ENCODE results near the gene SERPINA1. TPM values are rescaled to one million over a fixed set of nuclear protein-coding genes. Genes with fewer than 3 reads are reported as not detected.

The SERPINA1 gene
- total RNA-seq, 1 experiment from 2014 or later: 235 TPM

GRCh38 chr14:94343238-94344005 lies 45.0 kb downstream of the SERPINA1 start:
- CTCF ChIA-PET: interaction anchor here (0.6 kb wide), 1 partner anchor 203 kb away, joined by 5 read pairs; no protein-coding TSS in a partner anchor
- intact Hi-C loops (cut with micrococcal nuclease; ENCODE audit: unreplicated experiment): loop anchor here (5.0 kb wide), 1 partner anchor 49 kb away; no protein-coding TSS in a partner anchor
- TF ChIP-seq, protein P1, sequence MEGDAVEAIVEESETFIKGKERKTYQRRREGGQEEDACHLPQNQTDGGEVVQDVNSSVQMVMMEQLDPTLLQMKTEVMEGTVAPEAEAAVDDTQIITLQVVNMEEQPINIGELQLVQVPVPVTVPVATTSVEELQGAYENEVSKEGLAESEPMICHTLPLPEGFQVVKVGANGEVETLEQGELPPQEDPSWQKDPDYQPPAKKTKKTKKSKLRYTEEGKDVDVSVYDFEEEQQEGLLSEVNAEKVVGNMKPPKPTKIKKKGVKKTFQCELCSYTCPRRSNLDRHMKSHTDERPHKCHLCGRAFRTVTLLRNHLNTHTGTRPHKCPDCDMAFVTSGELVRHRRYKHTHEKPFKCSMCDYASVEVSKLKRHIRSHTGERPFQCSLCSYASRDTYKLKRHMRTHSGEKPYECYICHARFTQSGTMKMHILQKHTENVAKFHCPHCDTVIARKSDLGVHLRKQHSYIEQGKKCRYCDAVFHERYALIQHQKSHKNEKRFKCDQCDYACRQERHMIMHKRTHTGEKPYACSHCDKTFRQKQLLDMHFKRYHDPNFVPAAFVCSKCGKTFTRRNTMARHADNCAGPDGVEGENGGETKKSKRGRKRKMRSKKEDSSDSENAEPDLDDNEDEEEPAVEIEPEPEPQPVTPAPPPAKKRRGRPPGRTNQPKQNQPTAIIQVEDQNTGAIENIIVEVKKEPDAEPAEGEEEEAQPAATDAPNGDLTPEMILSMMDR (IDR thresholded peaks at IDR 0.05; ENCODE audit: unreplicated experiment): no peak
- Mint-ChIP-seq H3K27me3 (ENCODE audit: unreplicated experiment) (no peaks in the 10 kb centered on the region), H3K36me3 (ENCODE audit: insufficient read depth, unreplicated experiment) (peaks cover 21% of the 10 kb centered on the region), H3K9me3 (ENCODE audit: low read depth, unreplicated experiment) (peaks cover 4% of the 10 kb centered on the region), H3K4me1 (ENCODE audit: low read depth, unreplicated experiment) (peaks cover 38% of the 10 kb centered on the region), H3K27ac (ENCODE audit: unreplicated experiment) (no peak overlapping the region), H3K4me3 (ENCODE audit: low read depth, unreplicated experiment) (no peak overlapping the region)
- BruUV-seq (replicated peaks): no TSS peak
- no peak for DNase-seq

DNA sequence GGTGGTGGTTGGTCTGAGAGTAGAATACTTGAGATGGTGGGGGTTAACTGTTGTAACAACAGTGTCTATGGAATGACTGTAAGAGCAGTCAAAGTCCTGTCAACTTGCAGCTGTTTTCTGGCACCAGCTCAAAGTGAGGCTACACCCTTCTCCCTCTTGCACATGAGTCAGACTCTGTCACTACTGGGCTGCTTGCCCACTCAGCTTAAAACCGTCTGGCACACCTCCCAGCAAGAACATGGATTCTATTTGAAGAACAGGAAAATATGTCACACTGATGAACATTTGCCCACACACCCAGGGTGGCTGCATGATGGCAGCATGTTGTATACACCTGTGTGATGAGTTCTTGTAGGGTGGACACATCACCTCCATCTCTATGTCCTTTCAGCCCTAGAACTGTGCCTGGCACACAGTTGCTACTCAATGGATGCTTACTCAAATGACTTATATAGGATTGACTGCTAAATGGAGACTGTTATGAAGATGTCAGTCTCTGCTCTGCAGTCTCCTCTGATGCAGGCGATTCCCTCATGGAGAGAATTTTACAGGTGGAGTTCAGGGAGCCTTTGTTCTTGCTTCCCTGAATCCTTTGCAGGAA lies 46.0 kb downstream of the SERPINA1 start:
- H3K4me1 Mint-ChIP-seq (ENCODE audit: low read depth, unreplicated experiment): peaks cover 38% of the 10 kb centered on the region
- H3K27ac Mint-ChIP-seq (ENCODE audit: unreplicated experiment): peak overlapping the region; percentile 77
- peak overlapping the region; percentile 40 for H3K4me3 Mint-ChIP-seq (ENCODE audit: low read depth, unreplicated experiment)
- TF ChIP-seq, protein P1 (IDR thresholded peaks at IDR 0.05; ENCODE audit: unreplicated experiment): no peak
- CTCF ChIA-PET: interaction anchor here (0.8 to 1.4 kb wide), 9 partner anchors 14 to 257 kb away, joined by 3 to 4 read pairs (median 3); partner anchors contain the start of genes SERPINA1, SERPINA10 and SERPINA6
- peak; percentile 88 for DNase-seq
- H3K36me3 Mint-ChIP-seq (ENCODE audit: insufficient read depth, unreplicated experiment): peaks cover 26% of the 10 kb centered on the region
- H3K9me3 Mint-ChIP-seq (ENCODE audit: low read depth, unreplicated experiment): peaks cover 7% of the 10 kb centered on the region
- BruUV-seq (replicated peaks): no TSS peak
- no peaks in the 10 kb centered on the region for H3K27me3 Mint-ChIP-seq (ENCODE audit: unreplicated experiment)
- intact Hi-C loops (cut with micrococcal nuclease; ENCODE audit: unreplicated experiment): loop anchor here (5.0 kb wide), 1 partner anchor 50 kb away; no protein-coding TSS in a partner anchor

GRCh38 chr14:94341656-94342333 lies 46.6 kb downstream of the SERPINA1 start:
- intact Hi-C loops (cut with micrococcal nuclease; ENCODE audit: unreplicated experiment): loop anchor here (5.0 kb wide), 1 partner anchor 51 kb away; no protein-coding TSS in a partner anchor
- CTCF ChIA-PET: interaction anchor here (0.8 to 1.4 kb wide), 9 partner anchors 15 to 258 kb away, joined by 3 to 4 read pairs (median 3); partner anchors contain the start of genes SERPINA1, SERPINA10 and SERPINA6
- peak overlapping the region; percentile 77 for H3K27ac Mint-ChIP-seq (ENCODE audit: unreplicated experiment)

GRCh38 chr14:94340533-94340932 lies 47.9 kb downstream of the SERPINA1 start:
- no peak for DNase-seq
- CTCF ChIA-PET: no interaction called here
- H3K27ac Mint-ChIP-seq (ENCODE audit: unreplicated experiment): no peak overlapping the region

More at GRCh38 chr14:94341656-94342333, 46.6 kb downstream of the SERPINA1 start:
- H3K9me3 Mint-ChIP-seq (ENCODE audit: low read depth, unreplicated experiment): peaks cover 7% of the 10 kb centered on the region
- peaks cover 26% of the 10 kb centered on the region for H3K36me3 Mint-ChIP-seq (ENCODE audit: insufficient read depth, unreplicated experiment)
- TF ChIP-seq, protein P1 (IDR thresholded peaks at IDR 0.05; ENCODE audit: unreplicated experiment): no peak
- H3K4me1 Mint-ChIP-seq (ENCODE audit: low read depth, unreplicated experiment): peaks cover 38% of the 10 kb centered on the region
- no TSS peak for BruUV-seq (replicated peaks)
- peak overlapping the region; percentile 40 for H3K4me3 Mint-ChIP-seq (ENCODE audit: low read depth, unreplicated experiment)
- DNase-seq: peak; percentile 28
- no peaks in the 10 kb centered on the region for H3K27me3 Mint-ChIP-seq (ENCODE audit: unreplicated experiment)

More at GRCh38 chr14:94340533-94340932, 47.9 kb downstream of the SERPINA1 start:
- TF ChIP-seq, protein P1 (IDR thresholded peaks at IDR 0.05; ENCODE audit: unreplicated experiment): no peak
- peaks cover 29% of the 10 kb centered on the region for H3K4me1 Mint-ChIP-seq (ENCODE audit: low read depth, unreplicated experiment)
- no peaks in the 10 kb centered on the region for H3K27me3 Mint-ChIP-seq (ENCODE audit: unreplicated experiment)
- BruUV-seq (replicated peaks): no TSS peak
- intact Hi-C loops (cut with micrococcal nuclease; ENCODE audit: unreplicated experiment): loop anchor here (5.0 kb wide), 1 partner anchor 52 kb away; no protein-coding TSS in a partner anchor
- H3K9me3 Mint-ChIP-seq (ENCODE audit: low read depth, unreplicated experiment): peaks cover 7% of the 10 kb centered on the region
- no peak overlapping the region for H3K4me3 Mint-ChIP-seq (ENCODE audit: low read depth, unreplicated experiment)
- peaks cover 22% of the 10 kb centered on the region for H3K36me3 Mint-ChIP-seq (ENCODE audit: insufficient read depth, unreplicated experiment)
